Right lobe of liver (tissue), 4 donors: Measurements from ENCODE around the gene DIAPH2.

Source experiments
- POLR2A ChIP-seq: fragments of 450-650 bp; IDR thresholded peaks from one replicate; pipeline ENCODE4 v1.6.1; 2017; ENCODE audit warnings: antibody characterized with exemption, mild to moderate bottlenecking
- TF ChIP-seq, protein P1 (sequence below), 4 donors: fragments of 200-600 bp in 3 of 4; fragments of 450-650 bp in 1 of 4; IDR thresholded peaks; one replicate each; pipeline versions ENCODE4 v1.5.1 to v1.8.0; 2016 to 2022; ENCODE audit warnings: antibody characterized with exemption in 4 of 4, mild to moderate bottlenecking in 2 of 4
- donor health status: DM: no; HTN: no; CAD: no.
- donor health status: DM: no; HTN: no; CAD: no.
- donor health status: DM: no; HTN: yes; CAD: no.

DNA sequence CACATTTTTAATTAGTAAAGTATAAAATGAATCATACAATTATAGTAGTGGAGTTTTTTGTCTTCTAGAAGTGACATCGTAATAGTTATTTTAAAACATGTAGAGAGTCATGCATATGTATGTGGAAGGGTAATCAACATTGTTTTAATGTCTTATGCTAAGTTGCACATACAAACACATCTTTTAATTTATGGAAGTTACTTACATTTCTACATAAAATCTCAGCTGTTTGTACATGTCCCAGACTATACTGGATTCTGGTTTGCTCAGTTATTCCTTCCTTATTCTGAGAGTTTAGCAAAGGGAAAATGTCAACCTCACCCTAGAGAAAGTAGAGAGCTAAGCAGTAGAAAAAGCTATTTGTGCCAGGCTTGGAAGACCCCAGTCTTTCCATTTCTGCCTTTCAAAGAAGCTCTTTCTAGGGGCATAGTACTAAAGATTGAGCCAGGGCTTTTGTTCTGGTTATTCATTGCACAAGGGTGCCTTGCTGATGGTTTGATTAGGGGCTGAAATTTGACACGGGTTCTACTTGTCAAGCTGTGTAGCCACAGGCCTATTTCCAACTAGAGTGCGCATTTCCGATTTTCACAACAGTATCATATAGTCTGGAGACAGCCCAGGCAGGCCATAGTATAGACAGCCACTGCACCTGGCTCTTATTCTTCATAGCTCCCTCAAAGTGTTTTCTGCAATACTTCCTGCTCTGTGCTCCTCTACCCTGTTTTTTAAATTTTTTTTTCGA lies 305.4 kb downstream of the DIAPH2 start:
- TF ChIP-seq, protein P1, sequence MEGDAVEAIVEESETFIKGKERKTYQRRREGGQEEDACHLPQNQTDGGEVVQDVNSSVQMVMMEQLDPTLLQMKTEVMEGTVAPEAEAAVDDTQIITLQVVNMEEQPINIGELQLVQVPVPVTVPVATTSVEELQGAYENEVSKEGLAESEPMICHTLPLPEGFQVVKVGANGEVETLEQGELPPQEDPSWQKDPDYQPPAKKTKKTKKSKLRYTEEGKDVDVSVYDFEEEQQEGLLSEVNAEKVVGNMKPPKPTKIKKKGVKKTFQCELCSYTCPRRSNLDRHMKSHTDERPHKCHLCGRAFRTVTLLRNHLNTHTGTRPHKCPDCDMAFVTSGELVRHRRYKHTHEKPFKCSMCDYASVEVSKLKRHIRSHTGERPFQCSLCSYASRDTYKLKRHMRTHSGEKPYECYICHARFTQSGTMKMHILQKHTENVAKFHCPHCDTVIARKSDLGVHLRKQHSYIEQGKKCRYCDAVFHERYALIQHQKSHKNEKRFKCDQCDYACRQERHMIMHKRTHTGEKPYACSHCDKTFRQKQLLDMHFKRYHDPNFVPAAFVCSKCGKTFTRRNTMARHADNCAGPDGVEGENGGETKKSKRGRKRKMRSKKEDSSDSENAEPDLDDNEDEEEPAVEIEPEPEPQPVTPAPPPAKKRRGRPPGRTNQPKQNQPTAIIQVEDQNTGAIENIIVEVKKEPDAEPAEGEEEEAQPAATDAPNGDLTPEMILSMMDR (IDR thresholded peaks at IDR 0.05), result no peak
- TF ChIP-seq POLR2A, result no peak
